Activated T-cell treated with anti-CD3 and anti-CD28 coated beads, Interleukin-2, amount 50 U/mL, for 72 hours (primary cell): Measurements from ENCODE around the gene GPLD1. TPM values are rescaled to one million over a fixed set of nuclear protein-coding genes. Genes with fewer than 3 reads are reported as not detected.
"Not testable (repeated sequence)": the region's sequence is repeated elsewhere in the genome, so short reads cannot be mapped to it uniquely, and the experiment has no call there.

Experiments used
- ATAC-seq, 2 donors: fragments of 150-1000 bp; cut with Tn5 transposase; replicated peaks in 1 of 2; 2 replicates each; pipeline ENCODE4 v1.10.0; 2021; ENCODE audit warnings: moderate library complexity in 2 of 2, mild to moderate bottlenecking in 1 of 2
- DNase-seq, 2 donors: peaks; one replicate each; pipeline ENCODE4 v3.0.0; 2021 to 2022; ENCODE audit warnings: mixed read lengths in 1 of 2
- H3K27ac Mint-ChIP-seq: one replicate; pipeline ENCODE4 v1.8.0; 2022; ENCODE audit warnings: mild to moderate bottlenecking, moderate library complexity, mixed read lengths
- H3K27me3 Mint-ChIP-seq: one replicate; pipeline ENCODE4 v1.8.0; 2022; ENCODE audit warnings: low read depth, mixed read lengths
- H3K36me3 Mint-ChIP-seq, 2 donors: one replicate each; pipeline ENCODE4 v1.8.0; 2022; ENCODE audit warnings: mixed read lengths in 2 of 2, mild to moderate bottlenecking in 1 of 2; ENCODE audit not compliant: insufficient read depth in 2 of 2
- H3K4me1 Mint-ChIP-seq: one replicate; pipeline ENCODE4 v1.8.0; 2022; ENCODE audit warnings: low read depth, mixed read lengths
- H3K4me3 Mint-ChIP-seq, 2 donors: one replicate each; pipeline ENCODE4 v1.8.0; 2022; ENCODE audit warnings: mild to moderate bottlenecking in 2 of 2, mixed read lengths in 2 of 2, moderate library complexity in 2 of 2
- H3K9me3 Mint-ChIP-seq, 2 donors: one replicate each; pipeline ENCODE4 v1.8.0; 2022; ENCODE audit warnings: mixed read lengths in 2 of 2
- total RNA-seq, 2 donors: library from RNA; stranded (reverse); gene quantifications; one replicate each; pipeline ENCODE4 v1.2.3, GENCODE V29; 2022

GPLD1 gene
- total RNA-seq, 2 donors from 2014 or later: 0.51 to 0.82 TPM

GRCh38 chr6:24391756-24392405, 97.5 kb downstream of the GPLD1 start:
- no peak overlapping the region for H3K4me3 Mint-ChIP-seq
- ATAC-seq (peak; percentile 56 to 68), DNase-seq (peak; percentile 4 to 11)
- H3K4me1 Mint-ChIP-seq: peaks cover 5% of the 10 kb centered on the region
- no peak overlapping the region for H3K27ac Mint-ChIP-seq
- peaks cover 0 to 3% of the 10 kb centered on the region in 2 donors for H3K36me3 Mint-ChIP-seq
- peaks cover 16% of the 10 kb centered on the region for H3K27me3 Mint-ChIP-seq
- peaks cover 0 to 3% of the 10 kb centered on the region in 2 donors for H3K9me3 Mint-ChIP-seq

- ATAC-seq (no peak), DNase-seq (no peak)
- Mint-ChIP-seq H3K27me3 (peaks cover 10% of the 10 kb centered on the region), H3K27ac (no peak overlapping the region), H3K4me3 (no peak overlapping the region), H3K36me3 (no peaks in the 10 kb centered on the region), H3K9me3 (no peaks in the 10 kb centered on the region), H3K4me1 (peaks cover 5% of the 10 kb centered on the region)
Observed at GRCh38 chr6:24391208-24391607, 98.2 kb downstream of the GPLD1 start.

GRCh38 chr6:24387818-24388217, 101.6 kb downstream of the GPLD1 start:
- Mint-ChIP-seq H3K4me1 (peaks cover 5% of the 10 kb centered on the region), H3K36me3 (no peaks in the 10 kb centered on the region), H3K27me3 (peaks cover 16% of the 10 kb centered on the region), H3K4me3 (no peak overlapping the region), H3K27ac (no peak overlapping the region), H3K9me3 (no peaks in the 10 kb centered on the region)
- DNase-seq (no peak), ATAC-seq (no peak)

- H3K9me3 Mint-ChIP-seq: no peaks in the 10 kb centered on the region
- H3K27ac Mint-ChIP-seq: no peak overlapping the region
- no peaks in the 10 kb centered on the region for H3K36me3 Mint-ChIP-seq
- no peaks in the 10 kb centered on the region for H3K4me1 Mint-ChIP-seq
- DNase-seq: no peak
- peaks cover 16% of the 10 kb centered on the region for H3K27me3 Mint-ChIP-seq
- ATAC-seq: no peak
- H3K4me3 Mint-ChIP-seq: no peak overlapping the region
Observed at GRCh38 chr6:24385536-24386269, 103.7 kb downstream of the GPLD1 start.

GRCh38 chr6:24384369-24385130, 104.8 kb downstream of the GPLD1 start:
- not testable (repeated sequence) for ATAC-seq, H3K27ac Mint-ChIP-seq, H3K9me3 Mint-ChIP-seq, H3K4me1 Mint-ChIP-seq, H3K4me3 Mint-ChIP-seq, DNase-seq, H3K36me3 Mint-ChIP-seq
- peaks cover 16% of the 10 kb centered on the region for H3K27me3 Mint-ChIP-seq

- H3K4me1 Mint-ChIP-seq, DNase-seq, ATAC-seq, H3K36me3 Mint-ChIP-seq, H3K9me3 Mint-ChIP-seq, H3K27ac Mint-ChIP-seq, H3K4me3 Mint-ChIP-seq: not testable (repeated sequence)
- peaks cover 16% of the 10 kb centered on the region for H3K27me3 Mint-ChIP-seq
Observed at GRCh38 chr6:24382891-24383494, 106.4 kb downstream of the GPLD1 start.

GRCh38 chr6:24382220-24382540, 107.2 kb downstream of the GPLD1 start:
- no peaks in the 10 kb centered on the region for H3K9me3 Mint-ChIP-seq
- ATAC-seq (no peak), DNase-seq (no peak)
- H3K4me1 Mint-ChIP-seq: no peaks in the 10 kb centered on the region
- no peak overlapping the region for H3K4me3 Mint-ChIP-seq
- H3K27me3 Mint-ChIP-seq: peaks cover 16% of the 10 kb centered on the region
- no peaks in the 10 kb centered on the region for H3K36me3 Mint-ChIP-seq
- no peak overlapping the region for H3K27ac Mint-ChIP-seq

- no peak overlapping the region for H3K4me3 Mint-ChIP-seq
- peaks cover 20% of the 10 kb centered on the region for H3K27me3 Mint-ChIP-seq
- H3K27ac Mint-ChIP-seq: no peak overlapping the region
- DNase-seq (no peak), ATAC-seq (no peak)
- H3K9me3 Mint-ChIP-seq: no peaks in the 10 kb centered on the region
- H3K4me1 Mint-ChIP-seq: no peaks in the 10 kb centered on the region
- no peaks in the 10 kb centered on the region for H3K36me3 Mint-ChIP-seq
Observed at GRCh38 chr6:24381476-24382219, 107.7 kb downstream of the GPLD1 start.

GRCh38 chr6:24378473-24379097, 110.8 kb downstream of the GPLD1 start:
- DNase-seq (no peak), ATAC-seq (no peak)
- H3K27ac Mint-ChIP-seq: no peak overlapping the region
- H3K27me3 Mint-ChIP-seq: peaks cover 14% of the 10 kb centered on the region
- H3K4me3 Mint-ChIP-seq: no peak overlapping the region
- H3K4me1 Mint-ChIP-seq: no peaks in the 10 kb centered on the region
- no peaks in the 10 kb centered on the region for H3K36me3 Mint-ChIP-seq
- no peaks in the 10 kb centered on the region for H3K9me3 Mint-ChIP-seq

Other genes starting within 250 kb of the GPLD1 start
- gene DCDC2, start 131.5 kb downstream of the GPLD1 start, total RNA-seq: under 1 TPM in 1 of 2 donors, not detected in 1; 0.12 TPM
- 10 to 100 TPM; 19.4 to 22.3 TPM for gene MRS2, start 86.6 kb downstream of the GPLD1 start, total RNA-seq
- gene ALDH5A1, start 5.4 kb upstream of the GPLD1 start, total RNA-seq: 10 to 100 TPM in 1 of 2 donors, 1 to 10 TPM in 1; 8.0 to 14.7 TPM
- gene KIAA0319, start 156.6 kb upstream of the GPLD1 start, total RNA-seq: under 1 TPM; 0.14 TPM
- gene TDP2, start 177.3 kb upstream of the GPLD1 start, total RNA-seq: 10 to 100 TPM; 58.3 to 62.9 TPM
- 10 to 100 TPM; 26.5 to 26.9 TPM for gene ACOT13, start 177.5 kb upstream of the GPLD1 start, total RNA-seq
- gene C6orf62, start 229.6 kb upstream of the GPLD1 start, total RNA-seq: 100 to 1,000 TPM; 181 to 194 TPM